ENCODE measurements around the gene UTS2R. TPM values are rescaled to one million over a fixed set of nuclear protein-coding genes. Genes with fewer than 3 reads are reported as not detected.

Gene UTS2R
- polyA plus RNA-seq, 1 donor from 2014 or later, result not detected

GRCh38 chr17:82419540-82419939, 48.0 kb downstream of the UTS2R start:
- Histone ChIP-seq H3K9ac (ENCODE audit: low read length) (peak overlapping the region; percentile 87), H3K79me2 (replicated peaks; ENCODE audit: insufficient read depth, low read length) (no peaks in the 10 kb centered on the region), H3K9me2 (ENCODE audit: insufficient read depth, low read length) (no peaks in the 10 kb centered on the region), H3K9me3 (ENCODE audit: low read length) (no peaks in the 10 kb centered on the region), H3F3A (ENCODE audit: insufficient read depth, low read length, poor library complexity, severe bottlenecking) (no peaks in the 10 kb centered on the region), H3K4me2 (ENCODE audit: low read length) (peak overlapping the region; percentile 40), H3K27ac (ENCODE audit: low read length) (no peak overlapping the region), H3K27me3 (ENCODE audit: insufficient read depth, low read depth, low read length) (no peaks in the 10 kb centered on the region), H2AFZ (ENCODE audit: low read depth, low read length) (no peak overlapping the region), H4K20me1 (ENCODE audit: insufficient read depth) (no peaks in the 10 kb centered on the region), H3K36me3 (ENCODE audit: insufficient read depth, low read length) (no peaks in the 10 kb centered on the region), H3K4me3 (ENCODE audit: low read length) (peak overlapping the region; percentile 91)
- TF ChIP-seq CTCF (IDR thresholded peaks at IDR 0.05; ENCODE audit: poor library complexity, severe bottlenecking), result no peak
- no peak for TF ChIP-seq REST (IDR thresholded peaks at IDR 0.05; ENCODE audit: borderline replicate concordance)
- TF ChIP-seq EZH2 (IDR thresholded peaks at IDR 0.05; ENCODE audit: borderline replicate concordance, insufficient read depth, low read length, poor library complexity, severe bottlenecking), result no peak
- no peak for TF ChIP-seq SMC3 (conservative IDR thresholded peaks at IDR 0.05; ENCODE audit: poor library complexity)
- TF ChIP-seq POLR2AphosphoS5 (IDR thresholded peaks at IDR 0.05), result no peak
- no peak for TF ChIP-seq RAD21 (conservative IDR thresholded peaks at IDR 0.05)
- no peak for TF ChIP-seq EP300 (conservative IDR thresholded peaks at IDR 0.05; ENCODE audit: poor library complexity, severe bottlenecking)
- TF ChIP-seq MXI1 (conservative IDR thresholded peaks at IDR 0.05; ENCODE audit: poor library complexity, severe bottlenecking), result no peak
- TF ChIP-seq TAF1 (IDR thresholded peaks at IDR 0.05; ENCODE audit: low read depth), result no peak

- H2AFZ ChIP-seq (ENCODE audit: low read depth, low read length), result no peak overlapping the region
- TF ChIP-seq CTCF (IDR thresholded peaks at IDR 0.05; ENCODE audit: poor library complexity, severe bottlenecking), result peak; percentile 23
- TF ChIP-seq RAD21 (conservative IDR thresholded peaks at IDR 0.05), result no peak
- no peaks in the 10 kb centered on the region for H3F3A ChIP-seq (ENCODE audit: insufficient read depth, low read length, poor library complexity, severe bottlenecking)
- no peaks in the 10 kb centered on the region for H4K20me1 ChIP-seq (ENCODE audit: insufficient read depth)
- no peak overlapping the region for H3K9ac ChIP-seq (ENCODE audit: low read length)
- H3K9me3 ChIP-seq (ENCODE audit: low read length), result no peaks in the 10 kb centered on the region
- H3K27ac ChIP-seq (ENCODE audit: low read length), result no peak overlapping the region
- no peak overlapping the region for H3K4me3 ChIP-seq (ENCODE audit: low read length)
- no peak overlapping the region for H3K4me2 ChIP-seq (ENCODE audit: low read length)
- no peaks in the 10 kb centered on the region for H3K36me3 ChIP-seq (ENCODE audit: insufficient read depth, low read length)
- H3K79me2 ChIP-seq (replicated peaks; ENCODE audit: insufficient read depth, low read length), result no peaks in the 10 kb centered on the region
- no peaks in the 10 kb centered on the region for H3K9me2 ChIP-seq (ENCODE audit: insufficient read depth, low read length)
- no peaks in the 10 kb centered on the region for H3K27me3 ChIP-seq (ENCODE audit: insufficient read depth, low read depth, low read length)
Observed at GRCh38 chr17:82424001-82424862, 52.7 kb downstream of the UTS2R start.
